ENCODE measurements around the gene TMEM120A. TPM values are rescaled to one million over a fixed set of nuclear protein-coding genes. Genes with fewer than 3 reads are reported as not detected.

The TMEM120A gene
- total and polyA plus RNA-seq, 8 donors = 29.5 to 72.0 (median 35.1) TPM

- no peak for FAIRE-seq
- no peak for ATAC-seq
- Histone ChIP-seq H3K4me3 (no peak overlapping the region), H3K36me3 (peaks cover 0 to 10% (median 0%) of the 10 kb centered on the region in 3 donors), H3K9me3 (no peaks in the 10 kb centered on the region), H3K27me3 (no peaks in the 10 kb centered on the region), H3K27ac (no peak overlapping the region), H3K4me1 (peaks cover 0 to 4% (median 0%) of the 10 kb centered on the region in 3 donors)
- intact Hi-C loops (cut with DNase I) = no loop called here
- 98 to 100% methylated on average over 6 of the region's 6 CpGs for WGBS, 2 donors
- DNase-seq = no peak
- TF ChIP-seq CTCF (IDR thresholded peaks at IDR 0.05) = no peak
These were observed 34.0 kb downstream of the TMEM120A start for GRCh38 chr7:75960372-75960771.

GRCh38 chr7:75958802-75959543 is 35.4 kb downstream of the TMEM120A start:
- Histone ChIP-seq H3K27me3 (no peaks in the 10 kb centered on the region), H3K4me1 (peaks cover 0 to 4% (median 0%) of the 10 kb centered on the region in 3 donors), H3K9me3 (no peaks in the 10 kb centered on the region), H3K27ac (peak overlapping the region in 2 of 4 donors; percentile 69 to 78), H3K4me3 (no peak overlapping the region), H3K36me3 (peaks cover 0 to 24% (median 0%) of the 10 kb centered on the region in 3 donors)
- WGBS, 2 donors = 79 to 82% methylated on average over 9 of the region's 9 CpGs
- FAIRE-seq (no peak), DNase-seq (no peak), ATAC-seq (no peak)
- intact Hi-C loops (cut with DNase I) = no loop called here
- no peak for TF ChIP-seq CTCF (IDR thresholded peaks at IDR 0.05)

- WGBS, 2 donors = 70 to 74% methylated on average over 16 of the region's 16 CpGs
- intact Hi-C loops (cut with DNase I) = no loop called here
- H3K36me3 ChIP-seq = peaks cover 0 to 24% (median 0%) of the 10 kb centered on the region in 3 donors
- no peak for FAIRE-seq
- peak overlapping the region; percentile 51 to 78 (median 70) for H3K27ac ChIP-seq
- no peaks in the 10 kb centered on the region for H3K27me3 ChIP-seq
- H3K4me1 ChIP-seq = peaks cover 0 to 4% (median 0%) of the 10 kb centered on the region in 3 donors
- no peak for TF ChIP-seq CTCF (IDR thresholded peaks at IDR 0.05)
- H3K4me3 ChIP-seq = no peak overlapping the region
- no peaks in the 10 kb centered on the region for H3K9me3 ChIP-seq
- peak in 4 of 6 donors; percentile 68 to 74 (median 70) for DNase-seq
- ATAC-seq = peak; percentile 80 to 89 (median 85)
These were observed 37.2 kb downstream of the TMEM120A start for GRCh38 chr7:75957021-75957736.

- FAIRE-seq (no peak), DNase-seq (peak in 1 of 6 donors; percentile 51), ATAC-seq (no peak)
- peaks cover 4 to 13% (median 11%) of the 10 kb centered on the region in 3 donors for H3K4me1 ChIP-seq
- intact Hi-C loops (cut with DNase I) = no loop called here
- H3K4me3 ChIP-seq = no peak overlapping the region
- H3K36me3 ChIP-seq = peaks cover 0 to 21% (median 0%) of the 10 kb centered on the region in 3 donors
- WGBS, 2 donors = 93 to 94% methylated on average over 12 of the region's 12 CpGs
- peak overlapping the region; percentile 8 to 78 (median 50) for H3K27ac ChIP-seq
- no peaks in the 10 kb centered on the region for H3K27me3 ChIP-seq
- no peak for TF ChIP-seq CTCF (IDR thresholded peaks at IDR 0.05)
- no peaks in the 10 kb centered on the region for H3K9me3 ChIP-seq
These were observed 39.0 kb downstream of the TMEM120A start for GRCh38 chr7:75955331-75955955.
